GM12872 (cell line): ENCODE data around the gene ADIPOQ.

Experiments used
- CTCF ChIP-seq: IDR thresholded peaks from 3 replicates; pipeline ENCODE4 v1.5.1; 2011; ENCODE audit warnings: low read depth, mild to moderate bottlenecking, low read length, moderate library complexity; ENCODE audit not compliant: insufficient read depth

The ADIPOQ gene

GRCh38 chr3:186871403-186871924 is 29.0 kb downstream of the ADIPOQ start:
- TF ChIP-seq CTCF: no peak

- no peak for TF ChIP-seq CTCF
Observed at GRCh38 chr3:186875708-186876107, 33.2 kb downstream of the ADIPOQ start.

GRCh38 chr3:186879781-186880180 is 37.3 kb downstream of the ADIPOQ start:
- no peak for TF ChIP-seq CTCF

- no peak for TF ChIP-seq CTCF
Observed at GRCh38 chr3:186880406-186880805, 37.9 kb downstream of the ADIPOQ start.

GRCh38 chr3:186882150-186882524 is 39.6 kb downstream of the ADIPOQ start:
- no peak for TF ChIP-seq CTCF

- no peak for TF ChIP-seq CTCF
Observed at GRCh38 chr3:186882881-186883685, 40.6 kb downstream of the ADIPOQ start.

GRCh38 chr3:186883686-186884058 is 41.2 kb downstream of the ADIPOQ start:
- TF ChIP-seq CTCF: no peak
